H1 (cell line): Measurements from ENCODE around the gene MRPS2.

Source experiments
- BRCA1 ChIP-seq: IDR thresholded peaks from 2 replicates; pipeline ENCODE4 v1.6.1; 2012; ENCODE audit warnings: low read depth, low read length, improper control_type of control experiment
- TAF1 ChIP-seq: IDR thresholded peaks from 2 replicates; pipeline ENCODE4 v1.6.1; 2011; ENCODE audit warnings: mild to moderate bottlenecking, low read depth, low read length

DNA sequence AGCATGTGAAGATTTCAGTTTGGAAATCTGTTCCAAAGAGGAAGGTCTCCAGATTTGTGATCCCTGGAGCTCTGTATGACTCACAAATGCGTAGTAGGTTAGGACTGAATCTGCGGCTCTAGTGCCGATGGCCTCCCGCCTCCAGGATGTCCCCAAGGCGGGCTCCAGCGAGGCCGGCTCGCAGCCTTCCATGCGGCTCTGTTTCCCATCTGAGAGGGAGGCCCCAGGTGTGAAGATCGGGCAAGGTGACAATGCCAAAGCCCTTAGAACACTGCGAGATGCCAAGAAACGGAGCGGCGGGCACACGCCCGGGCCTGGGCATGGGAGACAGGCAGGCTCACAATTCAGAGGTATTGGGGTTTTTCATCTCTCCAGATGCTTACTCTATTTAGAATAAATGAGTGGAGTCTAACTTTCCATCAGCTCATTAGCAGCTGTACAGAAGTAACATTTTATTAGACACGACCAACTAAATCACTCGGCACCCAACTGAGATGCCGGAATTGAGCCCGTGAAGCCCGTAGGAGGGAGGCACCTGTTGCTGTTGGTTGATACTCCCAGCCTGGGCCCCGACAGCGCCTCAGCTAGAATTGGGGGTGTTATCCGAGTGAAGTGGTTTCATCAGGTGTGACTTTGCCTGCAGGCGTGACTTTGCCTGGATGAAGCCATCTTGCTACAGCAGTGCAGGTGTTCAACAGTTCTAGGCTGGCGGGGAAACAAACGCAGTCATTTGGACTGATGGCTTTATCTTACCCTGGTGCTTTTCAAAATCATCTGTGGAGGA lies 7.4 kb upstream of the MRPS2 start:
- no peak for TF ChIP-seq TAF1
- TF ChIP-seq BRCA1: no peak
